ENCODE data around the gene GIT1. TPM values are rescaled to one million over a fixed set of nuclear protein-coding genes. Genes with fewer than 3 reads are reported as not detected.
A peak's percentile ranks its signal among the peaks of the same experiment; 100 is the strongest.

GIT1 gene, protein sequence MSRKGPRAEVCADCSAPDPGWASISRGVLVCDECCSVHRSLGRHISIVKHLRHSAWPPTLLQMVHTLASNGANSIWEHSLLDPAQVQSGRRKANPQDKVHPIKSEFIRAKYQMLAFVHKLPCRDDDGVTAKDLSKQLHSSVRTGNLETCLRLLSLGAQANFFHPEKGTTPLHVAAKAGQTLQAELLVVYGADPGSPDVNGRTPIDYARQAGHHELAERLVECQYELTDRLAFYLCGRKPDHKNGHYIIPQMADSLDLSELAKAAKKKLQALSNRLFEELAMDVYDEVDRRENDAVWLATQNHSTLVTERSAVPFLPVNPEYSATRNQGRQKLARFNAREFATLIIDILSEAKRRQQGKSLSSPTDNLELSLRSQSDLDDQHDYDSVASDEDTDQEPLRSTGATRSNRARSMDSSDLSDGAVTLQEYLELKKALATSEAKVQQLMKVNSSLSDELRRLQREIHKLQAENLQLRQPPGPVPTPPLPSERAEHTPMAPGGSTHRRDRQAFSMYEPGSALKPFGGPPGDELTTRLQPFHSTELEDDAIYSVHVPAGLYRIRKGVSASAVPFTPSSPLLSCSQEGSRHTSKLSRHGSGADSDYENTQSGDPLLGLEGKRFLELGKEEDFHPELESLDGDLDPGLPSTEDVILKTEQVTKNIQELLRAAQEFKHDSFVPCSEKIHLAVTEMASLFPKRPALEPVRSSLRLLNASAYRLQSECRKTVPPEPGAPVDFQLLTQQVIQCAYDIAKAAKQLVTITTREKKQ
- total RNA-seq (2014; rRNA removed) (24.2 and 32.2 TPM in 2 replicates), Bru-seq, nascent RNA (percentile 48 among the genes with signal in this experiment), BruChase-seq, experiment 1, labeled RNA remaining after a 6-hour chase (percentile 72 among the genes with signal in this experiment), BruChase-seq, experiment 2, labeled RNA remaining after a 2-hour chase (percentile 63 among the genes with signal in this experiment)
- long read RNA-seq, transcript GIT1-201 (20 exons, 3,768 nt): major isoform, 11 of 58 reads
- long read RNA-seq, partial matches to known transcripts: 19 of 58 reads
- long read RNA-seq, other reads (novel, unspliced or antisense): 26 of 58 reads

DNA sequence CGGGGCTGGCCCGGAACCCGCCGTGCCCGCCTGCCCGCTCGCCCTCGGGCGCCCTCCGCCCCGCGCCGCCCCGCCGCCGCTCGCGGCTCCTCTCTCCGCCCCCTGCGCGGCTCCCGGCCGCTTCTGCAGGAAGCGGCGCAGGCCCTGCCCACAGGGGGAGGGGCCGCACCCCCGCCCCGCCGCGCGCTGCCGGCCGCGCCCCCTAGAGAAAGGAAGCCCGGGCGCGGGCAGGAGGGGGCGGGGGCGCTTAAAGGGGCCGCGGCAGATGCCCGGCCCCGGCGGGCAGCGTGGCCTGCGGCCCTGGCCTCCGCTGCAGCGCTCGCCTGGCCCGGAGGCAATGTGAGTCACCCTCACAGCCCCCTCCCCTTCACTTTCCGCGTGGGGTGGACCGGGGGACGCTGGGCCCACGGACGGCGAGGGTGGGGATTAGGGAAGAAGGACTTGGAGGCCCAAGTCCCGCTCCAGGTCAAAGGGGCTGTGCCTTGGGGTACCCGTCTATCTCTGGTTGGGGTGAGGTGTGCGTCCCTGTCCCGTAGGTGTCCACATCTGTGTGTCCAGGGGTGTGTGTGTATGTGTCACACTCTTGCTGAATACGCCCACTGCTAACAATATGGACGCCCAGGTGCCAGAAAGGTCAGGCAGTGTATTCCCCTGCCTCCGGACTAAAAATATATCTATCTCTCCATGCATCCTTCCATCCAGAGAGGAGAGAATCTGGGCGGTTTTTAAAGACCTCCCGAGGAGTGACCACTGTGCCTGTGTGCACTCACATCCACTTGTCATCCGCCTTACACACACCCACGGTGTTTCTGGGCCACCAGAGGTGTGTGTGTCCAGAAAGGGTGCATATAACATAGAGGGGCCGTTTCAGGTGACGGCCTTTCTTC is at the start of gene GIT1:
Gene GIT1 (minus strand): TSS at position 125 of the 887 bp plus-strand sequence. CDS start 270 bp downstream, outside the sequence.
- peaks cover 47% of the 10 kb centered on the region for H3K79me2 ChIP-seq (ENCODE audit: low read length)
- peak; percentile 85 for DNase-seq
- TF ChIP-seq, protein P1, sequence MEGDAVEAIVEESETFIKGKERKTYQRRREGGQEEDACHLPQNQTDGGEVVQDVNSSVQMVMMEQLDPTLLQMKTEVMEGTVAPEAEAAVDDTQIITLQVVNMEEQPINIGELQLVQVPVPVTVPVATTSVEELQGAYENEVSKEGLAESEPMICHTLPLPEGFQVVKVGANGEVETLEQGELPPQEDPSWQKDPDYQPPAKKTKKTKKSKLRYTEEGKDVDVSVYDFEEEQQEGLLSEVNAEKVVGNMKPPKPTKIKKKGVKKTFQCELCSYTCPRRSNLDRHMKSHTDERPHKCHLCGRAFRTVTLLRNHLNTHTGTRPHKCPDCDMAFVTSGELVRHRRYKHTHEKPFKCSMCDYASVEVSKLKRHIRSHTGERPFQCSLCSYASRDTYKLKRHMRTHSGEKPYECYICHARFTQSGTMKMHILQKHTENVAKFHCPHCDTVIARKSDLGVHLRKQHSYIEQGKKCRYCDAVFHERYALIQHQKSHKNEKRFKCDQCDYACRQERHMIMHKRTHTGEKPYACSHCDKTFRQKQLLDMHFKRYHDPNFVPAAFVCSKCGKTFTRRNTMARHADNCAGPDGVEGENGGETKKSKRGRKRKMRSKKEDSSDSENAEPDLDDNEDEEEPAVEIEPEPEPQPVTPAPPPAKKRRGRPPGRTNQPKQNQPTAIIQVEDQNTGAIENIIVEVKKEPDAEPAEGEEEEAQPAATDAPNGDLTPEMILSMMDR (conservative IDR thresholded peaks at IDR 0.05; ENCODE audit: low read depth, low read length): no peak
- no peak for TF ChIP-seq EZH2phosphoT487 (IDR thresholded peaks at IDR 0.05; ENCODE audit: borderline replicate concordance, low read length)
- TF ChIP-seq EZH2 (IDR thresholded peaks at IDR 0.05; ENCODE audit: low read length, unreplicated experiment): no peak
- BruUV-seq (replicated peaks): TSS peak; percentile 24
- H3K36me3 ChIP-seq (ENCODE audit: low read depth, low read length): no peaks in the 10 kb centered on the region
- POLR2A ChIA-PET (ENCODE audit: unreplicated experiment): no interaction called here
- H3F3A ChIP-seq (ENCODE audit: low read length, unreplicated experiment): no peaks in the 10 kb centered on the region
- peak within 1 kb of the TSS; percentile 70 for H3K9ac ChIP-seq (ENCODE audit: low read length)
- intact Hi-C loops (cut with micrococcal nuclease): no loop called here
- H2AFZ ChIP-seq (ENCODE audit: low read length): peak within 1 kb of the TSS; percentile 95
- H3K27me3 ChIP-seq (ENCODE audit: low read length): no peaks in the 10 kb centered on the region
- peak; percentile 47 for ATAC-seq
- H3K4me1 ChIP-seq (ENCODE audit: insufficient read depth, low read length): peaks cover 42% of the 10 kb centered on the region
- CTCF ChIA-PET: interaction anchor here (2.0 kb wide), 1 partner anchor 28 kb away, joined by 9 read pairs; no protein-coding TSS in a partner anchor
- H3K4me3 ChIP-seq (ENCODE audit: low read length): peak within 1 kb of the TSS; percentile 89
- no peak within 1 kb of the TSS for H3K27ac ChIP-seq (ENCODE audit: low read length)
- no peaks in the 10 kb centered on the region for H3K9me2 ChIP-seq (replicated peaks; ENCODE audit: low read length)
- no peaks in the 10 kb centered on the region for H4K20me1 ChIP-seq (ENCODE audit: low read length)
- peak within 1 kb of the TSS; percentile 99 for H3K4me2 ChIP-seq (ENCODE audit: low read length)
- no peaks in the 10 kb centered on the region for H3K9me3 ChIP-seq (ENCODE audit: low read length)

DNA sequence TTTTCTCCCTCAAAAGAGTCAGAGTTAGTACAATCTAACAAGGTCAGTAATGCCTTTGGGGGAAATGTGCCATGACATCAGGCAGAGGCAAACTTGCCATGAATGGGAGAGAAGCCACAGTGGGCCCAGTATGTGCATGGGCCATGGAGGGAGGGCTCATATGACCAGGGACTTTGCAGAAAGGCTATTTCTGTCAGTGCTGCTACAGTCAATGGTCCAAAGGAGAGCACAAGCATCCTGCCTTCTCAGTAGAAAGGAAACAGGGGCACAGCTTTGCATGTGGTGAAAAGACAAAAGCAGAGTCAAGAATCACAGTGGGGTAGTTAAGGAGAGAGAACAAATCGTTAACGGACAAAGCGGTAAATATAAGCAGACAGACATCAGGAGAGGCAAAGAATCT is 44.4 kb upstream of the GIT1 start:
- no peak for DNase-seq
- Histone ChIP-seq H3K4me3 (ENCODE audit: low read length) (no peak overlapping the region), H3K4me1 (ENCODE audit: insufficient read depth, low read length) (peaks cover 3% of the 10 kb centered on the region), H3K9me3 (ENCODE audit: low read length) (no peaks in the 10 kb centered on the region), H3F3A (ENCODE audit: low read length, unreplicated experiment) (no peaks in the 10 kb centered on the region), H3K9ac (ENCODE audit: low read length) (no peak overlapping the region), H3K9me2 (replicated peaks; ENCODE audit: low read length) (no peaks in the 10 kb centered on the region), H3K79me2 (ENCODE audit: low read length) (no peaks in the 10 kb centered on the region), H4K20me1 (ENCODE audit: low read length) (no peaks in the 10 kb centered on the region), H3K36me3 (ENCODE audit: low read depth, low read length) (no peaks in the 10 kb centered on the region), H3K4me2 (ENCODE audit: low read length) (no peak overlapping the region), H3K27me3 (ENCODE audit: low read length) (no peaks in the 10 kb centered on the region), H3K27ac (ENCODE audit: low read length) (no peak overlapping the region), H2AFZ (ENCODE audit: low read length) (no peak overlapping the region)
- intact Hi-C loops (cut with micrococcal nuclease): no loop called here
- no TSS peak for BruUV-seq (replicated peaks)
- ATAC-seq: no peak
- TF ChIP-seq EZH2phosphoT487 (IDR thresholded peaks at IDR 0.05; ENCODE audit: borderline replicate concordance, low read length): no peak
- TF ChIP-seq, protein P1 (conservative IDR thresholded peaks at IDR 0.05; ENCODE audit: low read depth, low read length): no peak
- TF ChIP-seq EZH2 (IDR thresholded peaks at IDR 0.05; ENCODE audit: low read length, unreplicated experiment): no peak
- ChIA-PET CTCF (no interaction called here), POLR2A (ENCODE audit: unreplicated experiment) (no interaction called here)
